Pancreas (tissue), 10 donors: Measurements from ENCODE around the gene HLCS. TPM values are rescaled to one million over a fixed set of nuclear protein-coding genes. Genes with fewer than 3 reads are reported as not detected.

Experiments used
- ATAC-seq, 4 donors: fragments of 200-7000 bp; cut with Tn5 transposase; one replicate each; pipeline versions ENCODE4 v1.8.0 to v1.9.1; 2020; ENCODE audit warnings: mild to moderate bottlenecking in 4 of 4, moderate library complexity in 4 of 4
- DNase-seq, 6 donors: peaks; one replicate each; pipeline ENCODE4 v3.0.0-alpha.2; 2020
- FAIRE-seq: peaks from 2 replicates; lab custom pipeline; 2012; peaks lifted over from hg19 to GRCh38; lab: Jason Lieb, UNC
- H3K27ac ChIP-seq, 4 donors: fragments of 200-600 bp; sonication (generic); 1 replicate in 3 of 4; 2 replicates in 1 of 4; pipeline versions ENCODE4 v1.5.0 to v1.8.0; 2020
- H3K27me3 ChIP-seq, 4 donors: fragments of 200-600 bp; one replicate each; pipeline ENCODE4 v1.8.0; 2021
- H3K36me3 ChIP-seq, 3 donors: fragments of 200-600 bp; sonication (generic) in 1 of 3; one replicate each; pipeline versions ENCODE4 v1.5.0 to v1.8.0; 2020 to 2021
- H3K4me1 ChIP-seq, 3 donors: fragments of 200-600 bp; one replicate each; pipeline ENCODE4 v1.8.0; 2021
- H3K4me3 ChIP-seq, 4 donors: fragments of 200-600 bp; sonication (generic) in 2 of 4; one replicate each; pipeline versions ENCODE4 v1.5.0 to v1.8.0; 2020 to 2021
- H3K9me3 ChIP-seq, 4 donors: fragments of 200-600 bp; one replicate each; pipeline ENCODE4 v1.8.0; 2021
- CTCF ChIP-seq, 4 donors: fragments of 200-600 bp; sonication (generic) in 3 of 4; IDR thresholded peaks; one replicate each; pipeline versions ENCODE4 v1.5.0 to v1.8.0; 2021; ENCODE audit warnings: antibody characterized with exemption in 4 of 4
- WGBS, 2 donors: extraction: QIAGEN DNeasy Blood & Tissue Kit; methylation state at CpG; one replicate each; pipeline ENCODE4 v1.1.7; 2013; 5-methylcytosine and 5-hydroxymethylcytosine counted together
- intact Hi-C, 3 donors: fragments of 100-400 bp; cut with DNase I; formaldehyde crosslinking; loops; one replicate each; pipeline versions ENCODE4 v1.11.1 to v1.14.2; 2022
- polyA plus RNA-seq, 2 donors: library from polyadenylated mRNA; stranded (reverse); fragments of 200-250 nt; gene quantifications; one replicate each; pipeline ENCODE4 v1.2.3, GENCODE V29; 2013
- total RNA-seq, 6 donors: library from RNA; stranded (reverse); fragmentation: NEBNext Ultra II Directional in 4 of 6; extraction: Animal tissue kit (Norgen Biotek cat#: 25700) in 4 of 6; gene quantifications; one replicate each; pipeline versions ENCODE4 v1.2.1 to v1.2.4, GENCODE V29; 2021 to 2023
- donor health status: healthy with polysubstance abuse.
- donor health status: DM: no; HTN: no; CAD: no; lungs with moderate emphysema.
- donor health status: DM: no; HTN: no; CAD: no.
- donor health status: control.
- donor health status: control.
- donor health status: Bipolar disorder and iron deficiency.
- donor health status: DM: yes; HTN: yes; CAD: no.
- donor health status: DM: no; HTN: no; CAD: no.
- donor health status: DM: no; HTN: no; CAD: no.
- donor health status: DM: yes; HTN: yes; CAD: no.

HLCS gene
- total and polyA plus RNA-seq, 8 donors, result 5.5 to 14.0 (median 11.9) TPM

GRCh38 chr21:36845070-36845469 lies 121.4 kb downstream of the HLCS start:
- Histone ChIP-seq H3K4me3 (no peak overlapping the region), H3K4me1 (no peaks in the 10 kb centered on the region), H3K27ac (no peak overlapping the region), H3K9me3 (no peaks in the 10 kb centered on the region), H3K36me3 (no peaks in the 10 kb centered on the region), H3K27me3 (no peaks in the 10 kb centered on the region)
- no peak for DNase-seq
- WGBS, 2 donors, result 95 to 96% methylated on average over 10 of the region's 10 CpGs
- no peak for ATAC-seq
- no peak for FAIRE-seq
- intact Hi-C loops, result no loop called here
- TF ChIP-seq CTCF (IDR thresholded peaks at IDR 0.05), result no peak

GRCh38 chr21:36841866-36842265 lies 124.6 kb downstream of the HLCS start:
- no peak overlapping the region for H3K4me3 ChIP-seq
- FAIRE-seq, result no peak
- intact Hi-C loops, result no loop called here
- H3K9me3 ChIP-seq, result no peaks in the 10 kb centered on the region
- no peak for DNase-seq
- no peaks in the 10 kb centered on the region for H3K36me3 ChIP-seq
- H3K27me3 ChIP-seq, result no peaks in the 10 kb centered on the region
- TF ChIP-seq CTCF (IDR thresholded peaks at IDR 0.05), result no peak
- ATAC-seq, result no peak
- no peaks in the 10 kb centered on the region for H3K4me1 ChIP-seq
- 95 to 97% methylated on average over 3 of the region's 3 CpGs for WGBS, 2 donors
- no peak overlapping the region for H3K27ac ChIP-seq

- H3K4me3 ChIP-seq, result no peak overlapping the region
- DNase-seq (no peak), FAIRE-seq (no peak), ATAC-seq (no peak)
- no peaks in the 10 kb centered on the region for H3K27me3 ChIP-seq
- no peaks in the 10 kb centered on the region for H3K36me3 ChIP-seq
- no peak for TF ChIP-seq CTCF (IDR thresholded peaks at IDR 0.05)
- no peaks in the 10 kb centered on the region for H3K4me1 ChIP-seq
- intact Hi-C loops, result no loop called here
- WGBS, 2 donors, result 92 to 95% methylated on average over 3 of the region's 3 CpGs
- no peaks in the 10 kb centered on the region for H3K9me3 ChIP-seq
- H3K27ac ChIP-seq, result no peak overlapping the region
Measured at GRCh38 chr21:36839735-36840134, 126.7 kb downstream of the HLCS start.

GRCh38 chr21:36839123-36839522 lies 127.3 kb downstream of the HLCS start:
- TF ChIP-seq CTCF (IDR thresholded peaks at IDR 0.05), result no peak
- H3K4me3 ChIP-seq, result no peak overlapping the region
- no peak for FAIRE-seq
- no peaks in the 10 kb centered on the region for H3K9me3 ChIP-seq
- intact Hi-C loops, result no loop called here
- no peak for DNase-seq
- H3K4me1 ChIP-seq, result no peaks in the 10 kb centered on the region
- WGBS, 2 donors, result 69% methylated on average over 6 of the region's 6 CpGs
- H3K27ac ChIP-seq, result no peak overlapping the region
- H3K36me3 ChIP-seq, result no peaks in the 10 kb centered on the region
- H3K27me3 ChIP-seq, result no peaks in the 10 kb centered on the region
- ATAC-seq, result peak in 3 of 4 donors; percentile 13 to 69 (median 32)

GRCh38 chr21:36835383-36835795 lies 131.1 kb downstream of the HLCS start:
- Histone ChIP-seq H3K4me3 (no peak overlapping the region), H3K4me1 (no peaks in the 10 kb centered on the region), H3K9me3 (no peaks in the 10 kb centered on the region), H3K27me3 (no peaks in the 10 kb centered on the region), H3K27ac (no peak overlapping the region), H3K36me3 (no peaks in the 10 kb centered on the region)
- DNase-seq (no peak), FAIRE-seq (no peak), ATAC-seq (peak in 1 of 4 donors; percentile 44)
- intact Hi-C loops, result no loop called here
- WGBS, 2 donors, result 24 to 25% methylated on average over 1 of the region's 1 CpG
- TF ChIP-seq CTCF (IDR thresholded peaks at IDR 0.05), result no peak
